Putamen (tissue), 1 donor: Measurements from ENCODE around the gene STUB1.

Experiments
- DNase-seq: peaks from one replicate; pipeline ENCODE4 v3.0.0-alpha.2; 2016; ENCODE audit warnings: low spot score

The STUB1 gene

DNA sequence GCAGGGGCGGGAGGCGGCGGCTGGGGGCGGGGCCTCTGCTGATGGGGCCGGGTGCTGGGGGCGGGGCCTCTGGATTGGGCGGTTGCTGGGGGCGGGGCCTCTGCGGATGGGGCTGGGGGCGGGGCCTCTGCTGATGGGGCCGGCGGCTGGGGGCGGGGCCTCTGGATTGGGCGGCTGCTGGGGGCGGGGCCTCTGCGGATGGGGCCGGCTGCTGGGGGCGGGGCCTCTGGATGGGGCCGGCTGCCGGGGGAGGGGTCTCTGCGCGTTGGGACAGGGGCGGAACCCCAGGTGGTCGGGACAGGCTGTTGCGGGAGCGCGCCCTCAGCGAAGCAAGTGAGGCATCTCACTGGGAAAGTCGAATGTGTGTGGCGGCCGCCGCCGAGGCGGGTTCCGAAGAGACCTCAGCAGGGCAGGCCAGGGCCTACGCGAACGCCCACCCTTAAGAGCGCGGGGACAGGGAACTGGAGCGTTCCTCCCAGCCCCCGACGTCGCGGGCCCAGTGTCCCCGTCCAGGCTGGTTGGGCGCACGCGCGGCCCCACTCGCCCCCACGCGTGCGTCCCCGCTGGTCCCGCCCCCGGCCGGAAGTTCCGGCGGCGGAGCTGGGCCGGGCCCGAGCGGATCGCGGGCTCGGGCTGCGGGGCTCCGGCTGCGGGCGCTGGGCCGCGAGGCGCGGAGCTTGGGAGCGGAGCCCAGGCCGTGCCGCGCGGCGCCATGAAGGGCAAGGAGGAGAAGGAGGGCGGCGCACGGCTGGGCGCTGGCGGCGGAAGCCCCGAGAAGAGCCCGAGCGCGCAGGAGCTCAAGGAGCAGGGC is at the start of gene STUB1:
TSS of gene STUB1 (plus strand) at position 597 of the 811 bp plus-strand sequence. CDS start at position 713, 116 bp downstream.
- peak; percentile 87 for DNase-seq

DNA sequence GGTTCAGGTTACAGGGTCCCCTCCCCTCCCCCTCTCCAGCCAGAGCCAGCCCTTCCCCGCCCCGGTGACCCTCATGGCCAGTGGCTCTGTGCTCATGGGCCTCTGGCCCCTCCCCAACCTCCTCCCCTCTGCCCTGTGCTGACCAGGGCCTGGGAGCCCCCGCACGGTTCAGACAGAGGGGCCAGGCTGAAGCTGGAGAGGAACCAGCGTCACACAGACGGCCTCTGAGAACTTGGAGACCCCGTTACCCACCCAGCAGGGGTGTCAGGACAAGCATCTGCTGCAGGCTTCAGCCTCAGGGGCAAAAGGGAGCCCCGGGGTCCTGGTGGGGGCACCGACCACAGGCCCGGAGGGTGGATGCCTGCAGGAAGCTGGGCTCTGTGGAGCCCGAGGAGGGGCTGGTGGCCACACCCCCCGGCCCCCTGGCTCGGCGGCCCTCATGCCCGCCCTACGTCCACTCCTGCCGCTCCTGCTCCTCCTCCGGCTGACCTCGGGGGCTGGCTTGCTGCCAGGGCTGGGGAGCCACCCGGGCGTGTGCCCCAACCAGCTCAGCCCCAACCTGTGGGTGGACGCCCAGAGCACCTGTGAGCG is 49.3 kb upstream of the STUB1 start, which contains the start of gene WFIKKN1:
TSS of gene WFIKKN1 (plus strand) at position 171 of the 591 bp plus-strand sequence. CDS start at position 440, 269 bp downstream.
- no peak for DNase-seq

DNA sequence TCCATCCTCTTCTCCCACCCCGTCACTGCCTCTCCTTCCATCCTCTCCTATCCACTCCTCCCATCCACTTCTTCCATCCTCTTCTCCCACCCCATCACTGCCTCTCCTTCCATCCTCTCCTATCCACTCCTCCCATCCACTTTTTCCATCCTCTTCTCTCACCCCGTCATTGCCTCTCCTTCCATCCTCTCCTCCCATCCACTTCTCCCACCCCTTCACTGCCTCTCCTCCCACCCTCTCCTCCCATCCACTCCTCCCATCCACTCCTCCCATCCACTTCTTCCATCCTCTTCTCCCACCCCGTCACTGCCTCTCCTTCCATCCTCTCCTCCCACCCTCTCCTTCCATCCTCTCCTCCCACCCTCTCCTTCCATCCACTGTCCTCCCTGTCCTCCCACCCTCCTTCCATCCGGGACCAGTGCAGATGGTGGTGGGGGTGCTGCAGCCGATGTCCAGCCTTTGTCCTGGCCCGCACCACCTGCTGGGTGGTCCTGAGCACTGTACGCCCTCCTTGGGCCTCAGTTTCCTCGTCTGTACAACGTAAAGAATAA is 48.3 kb upstream of the STUB1 start:
- no peak for DNase-seq

DNA sequence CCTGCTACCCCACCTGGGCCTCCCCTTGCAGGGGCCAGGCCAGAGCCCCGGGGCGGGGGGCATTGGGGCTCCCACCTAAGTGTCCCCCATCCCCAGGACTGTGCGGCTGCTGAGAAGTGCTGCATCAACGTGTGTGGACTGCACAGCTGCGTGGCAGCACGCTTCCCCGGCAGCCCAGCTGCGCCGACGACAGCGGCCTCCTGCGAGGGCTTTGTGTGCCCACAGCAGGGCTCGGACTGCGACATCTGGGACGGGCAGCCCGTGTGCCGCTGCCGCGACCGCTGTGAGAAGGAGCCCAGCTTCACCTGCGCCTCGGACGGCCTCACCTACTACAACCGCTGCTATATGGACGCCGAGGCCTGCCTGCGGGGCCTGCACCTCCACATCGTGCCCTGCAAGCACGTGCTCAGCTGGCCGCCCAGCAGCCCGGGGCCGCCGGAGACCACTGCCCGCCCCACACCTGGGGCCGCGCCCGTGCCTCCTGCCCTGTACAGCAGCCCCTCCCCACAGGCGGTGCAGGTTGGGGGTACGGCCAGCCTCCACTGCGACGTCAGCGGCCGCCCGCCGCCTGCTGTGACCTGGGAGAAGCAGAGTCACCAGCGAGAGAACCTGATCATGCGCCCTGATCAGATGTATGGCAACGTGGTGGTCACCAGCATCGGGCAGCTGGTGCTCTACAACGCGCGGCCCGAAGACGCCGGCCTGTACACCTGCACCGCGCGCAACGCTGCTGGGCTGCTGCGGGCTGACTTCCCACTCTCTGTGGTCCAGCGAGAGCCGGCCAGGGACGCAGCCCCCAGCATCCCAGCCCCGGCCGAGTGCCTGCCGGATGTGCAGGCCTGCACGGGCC is 47.5 kb upstream of the STUB1 start:
- DNase-seq = no peak

DNA sequence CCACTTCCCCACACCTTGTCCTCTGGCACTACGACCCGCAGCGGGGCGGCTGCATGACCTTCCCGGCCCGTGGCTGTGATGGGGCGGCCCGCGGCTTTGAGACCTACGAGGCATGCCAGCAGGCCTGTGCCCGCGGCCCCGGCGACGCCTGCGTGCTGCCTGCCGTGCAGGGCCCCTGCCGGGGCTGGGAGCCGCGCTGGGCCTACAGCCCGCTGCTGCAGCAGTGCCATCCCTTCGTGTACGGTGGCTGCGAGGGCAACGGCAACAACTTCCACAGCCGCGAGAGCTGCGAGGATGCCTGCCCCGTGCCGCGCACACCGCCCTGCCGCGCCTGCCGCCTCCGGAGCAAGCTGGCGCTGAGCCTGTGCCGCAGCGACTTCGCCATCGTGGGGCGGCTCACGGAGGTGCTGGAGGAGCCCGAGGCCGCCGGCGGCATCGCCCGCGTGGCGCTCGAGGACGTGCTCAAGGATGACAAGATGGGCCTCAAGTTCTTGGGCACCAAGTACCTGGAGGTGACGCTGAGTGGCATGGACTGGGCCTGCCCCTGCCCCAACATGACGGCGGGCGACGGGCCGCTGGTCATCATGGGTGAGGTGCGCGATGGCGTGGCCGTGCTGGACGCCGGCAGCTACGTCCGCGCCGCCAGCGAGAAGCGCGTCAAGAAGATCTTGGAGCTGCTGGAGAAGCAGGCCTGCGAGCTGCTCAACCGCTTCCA is 46.7 kb upstream of the STUB1 start:
- no peak for DNase-seq

DNA sequence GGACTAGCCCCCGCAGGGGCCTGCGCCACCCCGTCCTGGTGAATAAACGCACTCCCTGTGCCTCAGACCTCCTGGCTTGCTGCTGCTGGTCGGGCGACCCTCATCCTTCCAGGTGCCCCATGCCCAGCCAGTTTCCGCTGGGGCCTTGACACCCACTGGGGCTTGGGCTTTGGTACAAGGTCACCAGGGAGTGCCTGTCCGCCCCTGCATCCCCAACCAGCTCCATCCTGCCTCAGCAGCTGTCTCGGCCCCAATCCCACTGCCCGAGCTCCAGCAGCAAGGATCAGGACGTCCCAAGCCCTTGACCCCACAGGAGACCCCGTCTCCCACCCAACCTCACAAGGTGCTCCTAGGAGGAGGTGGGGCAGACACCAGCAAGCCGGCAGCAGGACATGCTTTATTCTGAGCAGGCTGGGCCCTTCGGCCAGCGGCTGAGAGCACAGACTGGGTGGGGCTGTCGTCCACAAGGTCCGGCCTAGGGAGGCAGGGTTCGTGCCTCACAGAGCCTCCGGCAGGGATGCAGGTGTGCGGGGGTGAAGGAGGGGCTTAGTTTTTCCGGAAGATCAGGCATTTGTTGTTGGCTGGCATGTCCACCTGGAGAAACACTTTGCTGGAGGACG is 46.0 kb upstream of the STUB1 start:
- DNase-seq = no peak

DNA sequence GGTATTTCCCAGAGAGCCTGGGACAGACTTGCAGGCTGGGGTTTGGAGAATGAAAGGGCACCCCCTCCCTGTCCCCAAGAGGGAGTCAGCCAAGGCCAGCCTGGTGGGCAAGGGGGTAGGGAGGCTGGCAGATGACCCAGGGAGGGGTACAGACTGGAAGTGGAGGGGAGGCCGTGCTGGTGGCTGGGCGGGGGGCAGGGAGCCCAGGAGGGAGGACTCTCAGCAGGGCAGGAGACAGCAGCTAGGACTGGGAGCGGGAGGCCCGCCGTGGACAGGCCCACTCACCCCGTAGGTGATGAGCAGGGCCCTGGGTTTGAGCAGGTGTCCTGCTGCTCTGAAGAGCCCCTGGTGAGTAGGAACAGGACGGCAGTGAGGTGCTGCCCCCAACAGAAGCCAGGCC is 45.2 kb upstream of the STUB1 start:
- DNase-seq = no peak

DNA sequence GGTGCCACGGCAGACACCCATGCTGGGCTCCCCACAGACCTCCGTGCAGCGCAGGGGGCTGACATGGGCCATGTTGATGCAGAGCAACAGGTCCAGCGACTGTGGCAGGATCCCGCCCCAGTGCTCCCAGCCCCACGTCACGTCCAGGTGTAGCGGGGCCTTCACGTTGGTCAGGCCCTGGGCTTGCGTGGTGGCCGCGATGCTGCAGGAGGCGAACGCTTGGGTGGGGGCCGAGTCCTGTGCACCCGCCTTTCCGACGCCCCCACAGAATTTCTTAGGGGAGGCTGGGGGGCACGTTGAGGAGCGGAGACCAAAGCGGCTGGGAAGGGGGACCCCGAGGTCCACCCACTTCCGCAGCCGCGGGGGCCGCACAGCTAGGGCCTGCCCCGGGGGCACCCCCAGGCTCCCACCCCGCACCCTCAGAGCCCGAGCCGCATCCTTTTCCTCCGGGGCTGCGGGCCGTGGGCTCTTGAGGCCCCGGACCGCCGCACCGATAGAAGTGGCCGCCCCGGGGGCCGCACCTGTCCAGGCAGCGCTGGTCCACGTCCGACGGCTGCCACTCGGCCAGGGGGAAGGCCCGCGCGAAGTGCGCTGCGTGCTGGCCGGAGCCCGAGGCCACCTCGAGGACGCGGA is 44.5 kb upstream of the STUB1 start:
- DNase-seq = no peak

DNA sequence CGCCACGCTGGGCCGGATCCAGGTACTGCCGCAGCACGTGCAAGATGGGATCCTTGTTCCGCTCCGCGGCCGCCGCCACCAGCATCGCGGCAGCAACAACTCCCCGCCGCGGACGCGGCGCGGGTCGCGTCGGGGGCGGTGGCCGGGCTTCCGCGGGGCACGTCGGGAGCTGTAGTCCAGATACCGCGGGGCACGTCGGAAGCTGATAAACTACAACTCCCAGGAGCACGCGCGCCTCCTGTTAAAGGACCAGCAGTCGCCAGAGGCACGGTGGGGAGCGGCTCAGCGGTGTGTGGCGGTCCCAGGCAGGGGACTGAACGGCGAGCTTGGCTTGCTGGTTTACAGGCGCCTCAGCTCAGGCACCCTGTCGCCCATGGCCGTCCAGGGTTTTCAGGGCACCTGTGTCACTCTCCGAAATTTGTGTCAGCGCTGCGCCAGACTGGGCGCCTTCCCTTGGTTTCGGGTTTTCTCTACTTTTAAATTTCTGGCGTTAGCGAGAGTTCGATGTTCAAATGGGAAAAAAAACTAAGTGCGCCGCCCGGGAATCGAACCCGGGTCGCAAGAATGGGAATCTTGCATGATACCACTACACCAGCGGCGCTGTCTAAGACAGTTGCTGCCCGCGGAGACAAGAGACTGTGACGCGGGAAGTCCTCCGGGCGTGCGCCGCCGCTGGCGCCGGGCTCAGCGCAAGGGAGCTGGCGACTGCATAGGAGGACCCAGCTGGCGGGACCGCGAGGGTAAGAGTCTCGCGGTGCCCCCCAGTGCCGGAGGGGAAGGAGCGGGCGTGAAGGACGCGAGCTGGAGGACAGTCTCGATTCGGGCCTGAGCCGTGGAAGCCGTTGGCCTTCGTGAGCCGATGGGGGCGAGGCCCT is 43.8 kb upstream of the STUB1 start, which contains the start of gene METTL26:
TSS of gene METTL26 (minus strand) at position 100 of the 875 bp plus-strand sequence. CDS start at position 85, 15 bp downstream.
- peak; percentile 95 for DNase-seq

DNA sequence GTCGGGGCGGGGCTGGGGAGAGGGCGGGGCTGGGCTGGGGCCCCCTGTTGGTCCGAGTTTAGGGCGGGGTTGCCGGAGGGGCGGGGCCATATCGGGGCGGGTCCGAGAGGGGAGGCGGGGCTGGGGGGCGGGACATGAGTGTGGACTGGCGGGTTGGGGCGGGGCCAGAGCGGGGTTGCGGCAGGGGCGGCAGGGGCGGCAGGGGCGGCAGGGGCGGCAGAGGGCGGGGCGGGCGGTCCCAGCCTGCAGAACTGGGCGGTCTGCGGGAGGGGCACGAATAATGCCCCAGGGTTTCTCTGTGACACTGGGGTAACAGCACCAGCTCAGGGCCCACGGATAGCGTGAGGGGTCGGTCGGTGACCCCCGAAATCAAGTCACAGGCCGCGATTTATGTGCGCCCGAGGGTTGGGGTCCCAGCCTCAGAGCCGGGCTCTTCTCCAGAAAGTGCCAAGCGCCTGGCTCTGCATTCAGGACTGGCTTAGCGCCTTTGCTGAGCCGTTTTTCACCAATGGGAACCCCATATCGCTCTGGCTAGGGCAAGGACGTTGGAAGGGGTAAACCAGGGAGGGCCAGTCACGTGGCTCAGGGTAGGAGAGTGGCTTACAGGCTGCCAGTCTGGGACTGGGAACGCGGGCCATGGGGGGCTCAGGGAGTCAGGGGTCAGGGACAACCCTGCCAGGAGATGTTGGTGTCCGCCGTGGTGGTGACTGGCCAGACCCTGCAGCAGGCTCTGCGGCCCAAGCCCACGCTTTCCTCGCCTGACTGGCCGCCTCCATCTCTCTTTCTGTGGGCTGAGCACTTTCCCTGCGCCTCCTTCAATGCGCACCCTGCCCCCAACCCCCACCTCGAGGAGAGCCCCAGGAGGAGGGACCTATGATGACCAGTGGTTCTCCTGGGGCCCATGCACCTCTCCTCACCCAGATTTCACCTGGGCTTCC is 42.9 kb upstream of the STUB1 start:
- DNase-seq = peak; percentile 51

DNA sequence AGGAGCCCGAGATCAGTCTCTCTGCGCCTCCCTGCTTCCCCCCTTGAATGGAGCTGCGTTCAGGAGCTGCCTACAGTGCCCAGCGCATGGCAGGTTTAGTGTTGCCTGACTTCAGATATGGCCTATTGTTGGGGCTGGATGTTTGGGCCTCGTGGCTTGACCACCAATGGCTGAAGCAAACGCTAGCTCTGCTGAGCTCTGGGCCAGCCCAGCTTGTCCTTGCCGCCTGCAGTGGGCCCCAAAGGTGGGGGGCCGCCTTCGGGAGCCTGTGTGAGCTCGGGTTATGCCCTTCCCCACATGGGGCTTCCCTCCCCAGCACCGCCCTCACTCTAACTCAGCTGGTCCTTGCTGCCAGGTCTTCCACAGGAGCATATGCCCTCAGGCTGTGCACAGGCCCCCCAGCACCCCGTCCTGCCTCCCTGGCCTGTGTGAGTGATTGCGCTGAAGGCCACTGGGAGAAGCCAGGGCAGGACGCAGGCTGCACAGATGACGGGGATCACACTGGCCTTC is 42.1 kb upstream of the STUB1 start:
- DNase-seq = no peak

DNA sequence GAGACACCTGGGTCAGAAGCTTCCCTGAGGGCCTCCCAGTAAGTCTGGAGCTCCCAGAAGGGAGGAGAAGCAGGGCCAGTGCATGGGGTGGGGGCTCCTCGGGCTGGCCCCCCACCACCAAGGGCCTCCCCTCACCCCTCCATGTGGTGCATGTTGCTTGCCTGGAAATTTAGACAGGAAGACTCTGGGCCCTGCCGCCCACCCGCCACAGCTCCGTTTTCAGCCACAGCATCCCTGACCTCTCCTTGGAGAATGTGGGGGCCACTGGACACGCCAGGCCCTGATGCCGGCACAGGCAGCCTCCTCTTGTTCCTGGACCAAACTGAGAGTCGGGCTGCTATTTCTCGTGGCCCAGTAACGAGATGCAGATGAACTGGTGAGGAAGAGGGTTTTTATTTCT is 41.4 kb upstream of the STUB1 start:
- DNase-seq = no peak

DNA sequence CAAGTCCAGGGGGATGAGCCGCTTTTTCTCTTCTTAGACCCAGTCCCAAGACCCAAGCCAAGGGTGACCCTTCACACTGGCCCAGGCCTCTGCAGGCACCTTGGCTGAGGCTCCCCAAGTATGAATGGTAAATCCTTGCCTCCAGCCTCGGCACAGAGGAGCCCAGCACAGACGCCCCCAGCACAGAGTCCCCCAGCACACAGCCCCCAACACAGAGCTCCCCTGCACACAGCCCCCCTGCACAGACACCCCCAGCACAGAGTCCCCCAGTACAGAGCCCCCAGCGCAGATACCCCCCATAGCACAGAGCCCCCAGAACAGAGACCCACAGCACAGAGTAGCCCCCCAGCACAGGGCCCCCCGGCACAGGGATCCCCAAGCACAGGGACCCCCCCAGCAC is 39.6 kb upstream of the STUB1 start:
- DNase-seq = no peak

DNA sequence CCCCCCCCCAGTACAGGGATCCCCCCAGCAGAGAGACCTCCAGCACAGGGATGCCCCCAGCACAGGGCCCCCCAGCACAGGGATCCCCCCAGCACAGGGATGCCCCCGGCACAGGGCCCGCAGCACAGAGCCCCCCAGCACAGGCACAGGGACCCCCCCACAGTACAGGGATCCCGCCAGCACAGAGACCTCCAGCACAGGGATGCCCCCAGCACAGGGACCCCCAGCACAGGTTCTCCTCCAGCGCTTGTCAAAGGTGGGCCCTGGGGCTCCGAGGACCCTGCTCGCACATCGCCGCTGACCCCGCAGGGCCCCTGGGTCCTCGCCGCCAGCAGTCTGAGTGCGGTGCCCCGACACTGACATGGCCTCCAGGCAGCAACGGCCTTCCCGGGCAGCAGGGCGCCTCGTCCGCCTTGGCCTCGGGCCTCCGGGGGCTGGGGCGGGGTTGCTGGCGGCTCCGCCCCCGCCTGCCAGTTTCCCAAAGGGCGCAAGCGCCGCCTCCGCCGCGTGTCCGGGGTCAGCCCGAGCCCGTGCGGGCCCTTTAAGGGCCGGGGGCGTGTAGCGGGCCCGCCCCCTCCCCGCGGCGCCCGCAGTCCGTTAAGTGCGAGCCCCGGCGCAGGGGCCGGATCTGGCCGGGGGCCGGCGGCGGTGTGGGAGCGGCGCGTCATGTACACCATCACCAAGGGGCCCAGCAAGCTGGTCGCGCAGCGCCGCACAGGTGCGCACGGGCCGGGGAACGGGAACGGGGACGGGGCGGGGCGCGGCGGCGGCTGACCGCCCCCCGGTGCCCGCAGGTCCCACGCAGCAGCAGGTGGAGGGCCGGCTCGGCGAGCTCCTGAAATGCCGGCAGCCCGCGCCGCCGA is 38.7 kb upstream of the STUB1 start, which contains the start of gene MCRIP2:
TSS of gene MCRIP2 (plus strand) at position 503 of the 863 bp plus-strand sequence. CDS start at position 667, 164 bp downstream.
- peak; percentile 71 for DNase-seq

DNA sequence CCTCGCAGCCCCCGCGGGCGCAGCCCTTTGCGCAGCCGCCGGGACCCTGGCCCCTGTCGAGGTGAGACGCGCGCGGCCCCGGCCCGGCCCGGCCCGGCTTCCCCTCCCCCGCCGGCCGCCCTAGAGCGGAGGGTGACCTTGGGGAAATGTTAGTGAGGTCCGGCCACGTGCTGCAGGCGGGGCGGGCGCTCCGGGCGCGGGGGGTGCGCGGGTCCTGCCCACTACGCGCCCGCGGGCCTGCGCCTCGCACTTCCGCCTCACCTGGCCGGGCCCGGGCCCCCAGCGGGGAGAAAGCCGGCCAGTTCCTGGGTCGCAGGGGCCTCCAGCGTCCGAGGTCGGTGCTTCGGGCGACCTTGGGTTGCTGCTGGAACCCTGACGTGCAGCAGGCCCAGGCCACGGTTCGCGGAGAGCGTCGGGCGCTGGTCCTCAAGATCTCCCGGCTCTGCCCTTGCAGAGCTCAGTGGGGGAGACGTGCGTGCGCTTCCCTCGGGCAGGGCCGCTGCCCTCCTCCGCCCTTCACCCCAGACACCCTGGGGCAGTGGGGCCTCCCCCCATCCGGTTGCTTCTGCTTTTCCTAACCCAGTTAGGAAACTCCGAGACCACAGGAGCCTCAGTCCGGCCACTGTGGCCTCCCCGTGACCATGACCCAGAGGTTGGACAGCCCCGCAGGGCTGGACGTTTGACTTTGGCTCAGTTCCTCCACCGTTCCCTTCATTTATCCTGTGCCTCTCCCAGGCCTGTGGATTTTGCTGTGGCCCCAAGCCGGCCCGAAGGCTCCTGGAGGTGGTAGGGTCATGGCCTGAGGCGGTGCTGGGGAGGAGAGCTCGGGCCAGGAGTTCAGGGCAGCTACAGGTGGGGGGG is 37.8 kb upstream of the STUB1 start:
- no peak for DNase-seq

DNA sequence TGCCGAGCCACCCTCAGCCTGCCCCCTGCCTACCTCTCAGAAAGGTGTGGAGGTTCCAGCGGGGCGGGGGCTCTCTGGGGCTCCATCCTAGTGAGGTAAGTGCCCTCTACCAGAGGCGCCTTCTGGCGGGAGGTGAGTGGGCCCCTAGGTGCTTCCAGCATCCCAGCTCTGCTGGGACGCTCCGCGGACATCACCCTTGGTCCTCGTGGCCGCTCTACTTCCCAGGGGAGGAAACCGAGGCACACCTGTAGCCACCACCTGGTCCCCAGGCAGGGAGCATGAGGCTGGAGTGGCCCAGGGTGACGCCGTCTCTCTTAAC is 37.2 kb upstream of the STUB1 start:
- no peak for DNase-seq
